Body of pancreas (tissue), 4 donors: ENCODE data around the gene CYTIP.

ENCODE experiments used
- POLR2A ChIP-seq, 3 donors: fragments of 450-650 bp; IDR thresholded peaks; one replicate each; pipeline ENCODE4 v1.6.1; 2016; ENCODE audit warnings: antibody characterized with exemption in 3 of 3, mild to moderate bottlenecking in 2 of 3
- TF ChIP-seq, protein P1 (sequence below), 7 experiments: fragments of 450-650 bp in 4 of 7; fragments of 200-600 bp in 3 of 7; sonication (generic) in 3 of 7; IDR thresholded peaks; one replicate each; pipeline ENCODE4 v1.5.1; 2016 to 2019; ENCODE audit warnings: antibody characterized with exemption in 7 of 7

DNA sequence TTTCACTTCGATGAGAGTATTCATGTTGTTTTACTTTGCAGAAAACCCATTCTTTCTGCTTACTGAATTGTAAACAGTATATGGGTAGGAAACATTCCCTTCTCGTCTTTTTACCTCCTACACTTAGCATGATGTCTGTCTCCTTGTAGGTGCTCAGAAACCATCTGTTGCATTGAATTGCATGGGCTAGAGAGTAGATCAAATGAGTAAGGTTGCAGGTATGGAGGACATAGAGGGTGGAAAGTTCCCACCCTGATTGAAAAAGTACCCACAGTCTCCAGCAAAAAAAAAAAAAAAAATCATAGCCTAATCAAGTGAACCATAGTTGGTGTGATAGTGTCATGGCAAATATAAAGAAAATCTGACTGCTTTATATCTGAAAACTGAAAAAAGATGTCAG is 1.7 kb downstream of the CYTIP start:
- TF ChIP-seq POLR2A (IDR thresholded peaks at IDR 0.05): no peak
- TF ChIP-seq, protein P1, sequence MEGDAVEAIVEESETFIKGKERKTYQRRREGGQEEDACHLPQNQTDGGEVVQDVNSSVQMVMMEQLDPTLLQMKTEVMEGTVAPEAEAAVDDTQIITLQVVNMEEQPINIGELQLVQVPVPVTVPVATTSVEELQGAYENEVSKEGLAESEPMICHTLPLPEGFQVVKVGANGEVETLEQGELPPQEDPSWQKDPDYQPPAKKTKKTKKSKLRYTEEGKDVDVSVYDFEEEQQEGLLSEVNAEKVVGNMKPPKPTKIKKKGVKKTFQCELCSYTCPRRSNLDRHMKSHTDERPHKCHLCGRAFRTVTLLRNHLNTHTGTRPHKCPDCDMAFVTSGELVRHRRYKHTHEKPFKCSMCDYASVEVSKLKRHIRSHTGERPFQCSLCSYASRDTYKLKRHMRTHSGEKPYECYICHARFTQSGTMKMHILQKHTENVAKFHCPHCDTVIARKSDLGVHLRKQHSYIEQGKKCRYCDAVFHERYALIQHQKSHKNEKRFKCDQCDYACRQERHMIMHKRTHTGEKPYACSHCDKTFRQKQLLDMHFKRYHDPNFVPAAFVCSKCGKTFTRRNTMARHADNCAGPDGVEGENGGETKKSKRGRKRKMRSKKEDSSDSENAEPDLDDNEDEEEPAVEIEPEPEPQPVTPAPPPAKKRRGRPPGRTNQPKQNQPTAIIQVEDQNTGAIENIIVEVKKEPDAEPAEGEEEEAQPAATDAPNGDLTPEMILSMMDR (IDR thresholded peaks at IDR 0.05): no peak
